Peyer's patch (tissue), 4 donors: Measurements from ENCODE around the gene LTBP1. TPM values are rescaled to one million over a fixed set of nuclear protein-coding genes. Genes with fewer than 3 reads are reported as not detected.

ENCODE experiments used
- DNase-seq, 3 donors: peaks; one replicate each; pipeline ENCODE4 v3.0.0-alpha.2; 2017 to 2019
- H3K27ac ChIP-seq, 4 donors: fragments of 200-600 bp; sonication (generic); one replicate each; pipeline ENCODE4 v1.5.1; 2016 to 2019
- H3K27me3 ChIP-seq, 2 donors: fragments of 200-600 bp; sonication (generic); one replicate each; pipeline ENCODE4 v1.5.1; 2019
- H3K36me3 ChIP-seq, 3 donors: fragments of 200-600 bp; sonication (generic); one replicate each; pipeline ENCODE4 v1.5.1; 2016 to 2019
- H3K4me1 ChIP-seq, 4 donors: fragments of 200-600 bp; sonication (generic); one replicate each; pipeline ENCODE4 v1.5.1; 2016 to 2019
- H3K4me3 ChIP-seq, 4 donors: fragments of 200-600 bp; sonication (generic); 1 replicate in 3 of 4; 2 replicates in 1 of 4; pipeline ENCODE4 v1.5.1; 2016 to 2019; ENCODE audit warnings: mild to moderate bottlenecking in 1 of 4
- H3K9me3 ChIP-seq, 4 donors: fragments of 200-600 bp; sonication (generic); one replicate each; pipeline ENCODE4 v1.5.1; 2016 to 2019; ENCODE audit warnings: mild to moderate bottlenecking in 1 of 4
- CTCF ChIP-seq, 6 experiments: fragments of 450-650 bp in 4 of 6; fragments of 200-600 bp in 2 of 6; sonication (generic) in 1 of 6; IDR thresholded peaks; one replicate each; pipeline ENCODE4 v1.5.1; 2017 to 2019; ENCODE audit warnings: antibody characterized with exemption in 6 of 6, mild to moderate bottlenecking in 3 of 6, moderate library complexity in 1 of 6
- POLR2A ChIP-seq, 2 donors: fragments of 450-650 bp; IDR thresholded peaks; one replicate each; pipeline ENCODE4 v1.5.1; 2017; ENCODE audit warnings: antibody characterized with exemption in 2 of 2, mild to moderate bottlenecking in 2 of 2, moderate library complexity in 2 of 2
- total RNA-seq, 4 donors: library from RNA; depleted of rRNA; stranded (reverse); fragments of >200 nt; gene quantifications; one replicate each; pipeline ENCODE4 v1.1.0, GENCODE V29; 2016

Gene LTBP1
- total RNA-seq, 4 donors from 2014 or later: 8.6 to 23.1 (median 13.1) TPM

GRCh38 chr2:33275689-33276444, 329.1 kb downstream of the LTBP1 start:
- H3K27ac ChIP-seq: no peak overlapping the region
- no peak for TF ChIP-seq CTCF (IDR thresholded peaks at IDR 0.05)
- TF ChIP-seq POLR2A (IDR thresholded peaks at IDR 0.05): no peak
- DNase-seq: no peak

GRCh38 chr2:33277002-33277426, 330.3 kb downstream of the LTBP1 start:
- no peak for DNase-seq
- Histone ChIP-seq H3K4me1 (no peaks in the 10 kb centered on the region), H3K27ac (peak overlapping the region in 1 of 4 donors; percentile 38), H3K36me3 (no peaks in the 10 kb centered on the region), H3K9me3 (no peaks in the 10 kb centered on the region), H3K27me3 (no peaks in the 10 kb centered on the region), H3K4me3 (no peak overlapping the region)
- TF ChIP-seq CTCF (IDR thresholded peaks at IDR 0.05): no peak
- TF ChIP-seq POLR2A (IDR thresholded peaks at IDR 0.05): no peak

More at GRCh38 chr2:33275689-33276444, 329.1 kb downstream of the LTBP1 start:
- Histone ChIP-seq H3K27me3 (no peaks in the 10 kb centered on the region), H3K36me3 (no peaks in the 10 kb centered on the region), H3K4me1 (no peaks in the 10 kb centered on the region), H3K4me3 (no peak overlapping the region), H3K9me3 (no peaks in the 10 kb centered on the region)

- DNase-seq: no peak
- TF ChIP-seq CTCF (IDR thresholded peaks at IDR 0.05): no peak
- no peak for TF ChIP-seq POLR2A (IDR thresholded peaks at IDR 0.05)
- no peak overlapping the region for H3K4me3 ChIP-seq
- no peaks in the 10 kb centered on the region for H3K36me3 ChIP-seq
- no peaks in the 10 kb centered on the region for H3K27me3 ChIP-seq
- H3K9me3 ChIP-seq: no peaks in the 10 kb centered on the region
- peak overlapping the region in 2 of 4 donors; percentile 38 to 39 for H3K27ac ChIP-seq
- H3K4me1 ChIP-seq: no peaks in the 10 kb centered on the region
Measured at GRCh38 chr2:33278245-33278943, 331.6 kb downstream of the LTBP1 start.

- TF ChIP-seq CTCF (IDR thresholded peaks at IDR 0.05): no peak
- TF ChIP-seq POLR2A (IDR thresholded peaks at IDR 0.05): no peak
- DNase-seq: no peak
- H3K36me3 ChIP-seq: no peaks in the 10 kb centered on the region
- no peak overlapping the region for H3K27ac ChIP-seq
- H3K9me3 ChIP-seq: no peaks in the 10 kb centered on the region
- no peaks in the 10 kb centered on the region for H3K4me1 ChIP-seq
- H3K4me3 ChIP-seq: no peak overlapping the region
- no peaks in the 10 kb centered on the region for H3K27me3 ChIP-seq
Measured at GRCh38 chr2:33284287-33284686, 337.5 kb downstream of the LTBP1 start.

GRCh38 chr2:33287507-33288005, 340.8 kb downstream of the LTBP1 start:
- H3K27ac ChIP-seq: no peak overlapping the region
- no peaks in the 10 kb centered on the region for H3K27me3 ChIP-seq
- TF ChIP-seq POLR2A (IDR thresholded peaks at IDR 0.05): no peak
- no peaks in the 10 kb centered on the region for H3K9me3 ChIP-seq
- no peaks in the 10 kb centered on the region for H3K36me3 ChIP-seq
- DNase-seq: no peak
- H3K4me3 ChIP-seq: no peak overlapping the region
- H3K4me1 ChIP-seq: peaks cover 0 to 10% (median 0%) of the 10 kb centered on the region in 4 donors

- TF ChIP-seq CTCF (IDR thresholded peaks at IDR 0.05): no peak
- no peak for TF ChIP-seq POLR2A (IDR thresholded peaks at IDR 0.05)
- no peaks in the 10 kb centered on the region for H3K27me3 ChIP-seq
- H3K9me3 ChIP-seq: no peaks in the 10 kb centered on the region
- H3K4me1 ChIP-seq: peaks cover 0 to 10% (median 0%) of the 10 kb centered on the region in 4 donors
- H3K4me3 ChIP-seq: no peak overlapping the region
- no peak overlapping the region for H3K27ac ChIP-seq
- DNase-seq: no peak
- H3K36me3 ChIP-seq: no peaks in the 10 kb centered on the region
Measured at GRCh38 chr2:33288011-33288410, 341.3 kb downstream of the LTBP1 start.
